Osteoblast (primary cell): Measurements from ENCODE around the gene LAMA5. TPM values are rescaled to one million over a fixed set of nuclear protein-coding genes. Genes with fewer than 3 reads are reported as not detected.

Source experiments
- DNase-seq: peaks from one replicate; pipeline ENCODE4 v3.0.0; 2011; ENCODE audit warnings: low spot score, mixed read lengths; ENCODE audit not compliant: insufficient read length; ENCODE audit errors: missing footprints
- H2AFZ ChIP-seq: 2 replicates; pipeline ENCODE4 v1.6.0; 2011; ENCODE audit warnings: mild to moderate bottlenecking, low read length
- H3K27ac ChIP-seq: 2 replicates; pipeline ENCODE4 v1.5.1; 2011; ENCODE audit warnings: mild to moderate bottlenecking, low read depth, low read length, moderate library complexity
- H3K27me3 ChIP-seq: 2 replicates; pipeline ENCODE4 v1.6.0; 2012; ENCODE audit warnings: mild to moderate bottlenecking, control low read depth, inconsistent platforms, low read length, moderate library complexity; ENCODE audit not compliant: insufficient read depth
- H3K36me3 ChIP-seq: 2 replicates; pipeline ENCODE4 v1.5.1; 2011; ENCODE audit warnings: mild to moderate bottlenecking, low read length, control low read depth, moderate library complexity; ENCODE audit not compliant: insufficient read depth
- H3K4me1 ChIP-seq: 2 replicates; pipeline ENCODE4 v1.5.1; 2011; ENCODE audit warnings: mild to moderate bottlenecking, low read length, control low read depth, moderate library complexity; ENCODE audit not compliant: insufficient read depth
- H3K4me2 ChIP-seq: 2 replicates; pipeline ENCODE4 v1.6.0; 2011; ENCODE audit warnings: mild to moderate bottlenecking, low read length; ENCODE audit not compliant: insufficient read depth
- H3K4me3 ChIP-seq: fragments of 200-600 bp; sonication (generic); 3 replicates; pipeline ENCODE4 v1.5.1; 2012; ENCODE audit warnings: mild to moderate bottlenecking, low read length, inconsistent platforms; ENCODE audit not compliant: insufficient read depth
- H3K79me2 ChIP-seq: 2 replicates; pipeline ENCODE4 v1.6.0; 2012; ENCODE audit warnings: mild to moderate bottlenecking, low read length, control low read depth, inconsistent platforms; ENCODE audit not compliant: insufficient read depth
- H3K9me3 ChIP-seq: 2 replicates; pipeline ENCODE4 v1.5.1; 2011; ENCODE audit warnings: low read depth, low read length, control low read depth
- H4K20me1 ChIP-seq: 2 replicates; pipeline ENCODE4 v1.6.0; 2012; ENCODE audit warnings: mild to moderate bottlenecking, low read length, control low read depth; ENCODE audit not compliant: insufficient read depth
- CTCF ChIP-seq: IDR thresholded peaks from 2 replicates; pipeline ENCODE4 v1.5.1; 2011; ENCODE audit warnings: mild to moderate bottlenecking, low read depth, low read length, moderate library complexity; ENCODE audit errors: extremely low read depth
- total RNA-seq: library from RNA; depleted of rRNA; stranded (reverse); fragments of >200 nt; gene quantifications from 2 replicates; pipeline ENCODE4 v1.2.3, GENCODE V29; 2012

Gene LAMA5
- total RNA-seq, 1 donor: 2.2 TPM

DNA sequence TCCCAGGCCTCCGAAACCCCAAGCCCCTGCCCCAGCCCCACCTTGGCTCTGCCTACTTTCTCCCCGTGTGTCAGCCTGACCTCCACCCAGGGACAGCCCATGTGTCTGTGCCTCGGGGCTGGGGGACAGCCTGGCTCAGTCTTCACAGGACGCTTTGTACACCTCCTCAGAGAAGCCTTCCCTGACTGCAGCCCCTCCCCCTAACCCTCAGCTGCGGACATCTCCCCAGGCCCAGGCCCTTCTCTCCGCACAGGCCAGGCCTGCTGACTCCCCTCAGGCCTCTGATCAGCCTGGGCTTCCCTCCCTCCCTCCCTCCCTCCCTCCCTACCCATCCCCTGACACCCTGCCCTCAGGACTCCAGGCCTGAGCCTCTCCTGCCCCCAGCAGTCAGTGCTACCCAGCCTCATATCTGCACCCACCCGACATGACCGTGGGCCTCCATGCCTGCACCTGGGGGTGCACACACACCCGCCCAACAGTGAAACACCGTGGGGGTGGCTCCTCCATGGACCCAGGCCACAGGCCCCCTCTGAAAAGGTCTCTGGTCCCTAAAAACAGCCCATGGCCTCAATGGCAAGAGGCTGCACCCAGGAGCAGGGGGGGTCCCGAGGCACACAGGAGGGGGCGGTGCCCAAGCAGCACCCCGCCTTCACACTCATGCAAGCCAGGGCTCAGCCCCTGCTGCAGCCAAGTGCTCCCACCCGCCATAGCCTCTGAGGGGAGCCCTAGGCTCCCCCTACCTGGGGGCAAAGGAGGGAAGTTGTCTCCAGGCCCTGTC is 12.9 kb downstream of the LAMA5 start:
- Histone ChIP-seq H3K4me3 (no peak overlapping the region), H3K27me3 (no peaks in the 10 kb centered on the region), H3K79me2 (no peaks in the 10 kb centered on the region), H3K27ac (no peak overlapping the region), H2AFZ (no peak overlapping the region), H3K9me3 (no peaks in the 10 kb centered on the region), H4K20me1 (no peaks in the 10 kb centered on the region), H3K36me3 (no peaks in the 10 kb centered on the region), H3K4me1 (peaks cover 34% of the 10 kb centered on the region), H3K4me2 (no peak overlapping the region)
- no peak for TF ChIP-seq CTCF
- no peak for DNase-seq

DNA sequence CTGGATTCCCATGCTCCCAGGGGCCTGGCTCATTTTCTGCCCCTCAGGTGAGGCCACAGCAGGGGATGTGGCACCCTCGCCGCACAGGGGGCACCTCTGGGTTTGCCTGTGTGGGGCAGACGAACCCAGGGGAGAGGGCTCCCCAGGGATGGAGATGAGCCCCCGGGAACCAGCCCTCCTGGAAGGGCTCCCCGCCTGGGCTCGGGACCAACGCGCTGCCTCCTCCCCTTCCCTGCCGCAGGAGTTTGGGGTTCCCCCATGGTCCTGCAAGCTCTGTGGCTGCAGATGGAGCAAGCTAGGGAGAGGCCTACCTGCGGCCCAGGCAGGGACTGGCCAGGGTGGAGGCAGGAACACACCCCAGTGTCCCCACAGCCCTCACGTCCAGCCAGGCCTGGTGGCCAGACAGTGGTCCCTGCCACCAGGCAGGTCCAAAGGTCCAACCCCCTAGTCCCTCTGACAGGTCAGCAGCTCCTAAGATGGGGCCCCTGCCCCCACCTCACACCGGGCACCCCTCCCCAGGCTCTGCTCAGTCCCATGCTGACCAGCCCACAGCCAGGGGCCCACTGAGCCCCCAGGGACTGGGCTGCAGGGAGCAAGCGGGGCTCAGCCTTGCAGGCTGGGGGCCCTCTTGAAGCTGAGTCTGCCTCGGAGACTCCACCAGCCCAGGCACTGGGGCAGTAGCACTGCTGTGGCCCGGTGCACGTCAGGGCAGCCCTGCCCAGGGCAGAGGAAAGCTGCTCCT is 13.7 kb downstream of the LAMA5 start:
- no peaks in the 10 kb centered on the region for H3K9me3 ChIP-seq
- no peaks in the 10 kb centered on the region for H3K27me3 ChIP-seq
- H4K20me1 ChIP-seq: no peaks in the 10 kb centered on the region
- H3K36me3 ChIP-seq: no peaks in the 10 kb centered on the region
- H3K79me2 ChIP-seq: no peaks in the 10 kb centered on the region
- H3K4me3 ChIP-seq: no peak overlapping the region
- H2AFZ ChIP-seq: no peak overlapping the region
- no peak for TF ChIP-seq CTCF
- peaks cover 31% of the 10 kb centered on the region for H3K4me1 ChIP-seq
- H3K27ac ChIP-seq: no peak overlapping the region
- H3K4me2 ChIP-seq: no peak overlapping the region
- no peak for DNase-seq

- H3K79me2 ChIP-seq: no peaks in the 10 kb centered on the region
- DNase-seq: peak; percentile 94
- no peak overlapping the region for H2AFZ ChIP-seq
Observed at GRCh38 chr20:62352402-62353288, 14.5 kb downstream of the LAMA5 start.

More at GRCh38 chr20:62352402-62353288, 14.5 kb downstream of the LAMA5 start:
- Histone ChIP-seq H3K27me3 (no peaks in the 10 kb centered on the region), H3K27ac (no peak overlapping the region), H3K36me3 (no peaks in the 10 kb centered on the region), H3K9me3 (no peaks in the 10 kb centered on the region), H3K4me1 (peaks cover 26% of the 10 kb centered on the region), H4K20me1 (no peaks in the 10 kb centered on the region), H3K4me2 (no peak overlapping the region), H3K4me3 (no peak overlapping the region)
- TF ChIP-seq CTCF: no peak
